IPS DF 4.7 (cell line): ENCODE measurements around the gene NPR1.
"Not testable (repeated sequence)": the region's sequence is repeated elsewhere in the genome, so short reads cannot be mapped to it uniquely, and the experiment has no call there.

Experiments
- DNase-seq: peaks from one replicate; pipeline ENCODE4 v3.0.0-alpha.2; 2013; ENCODE audit warnings: low spot score; ENCODE audit errors: extremely low read depth

The NPR1 gene

GRCh38 chr1:153723687-153724086 is 45.2 kb downstream of the NPR1 start:
- no peak for DNase-seq

DNA sequence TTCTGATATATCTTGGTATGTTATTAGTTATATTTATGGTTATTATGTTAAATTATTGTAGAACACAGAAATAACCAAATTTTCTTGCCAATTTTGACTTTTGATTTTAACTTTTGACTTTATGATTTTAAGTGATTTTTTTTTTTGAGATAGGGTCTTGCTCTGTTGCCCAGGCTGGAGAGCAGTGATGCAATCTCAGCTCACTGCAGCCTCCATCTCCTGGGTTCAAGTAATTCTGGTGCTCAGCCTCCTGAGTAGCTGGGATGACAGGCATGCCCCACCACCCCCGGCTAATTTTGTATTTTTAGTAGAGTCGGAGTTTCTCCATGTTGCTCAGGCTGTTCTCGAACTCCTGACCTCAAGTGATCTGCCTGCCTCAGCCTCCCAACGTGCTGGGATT is 46.1 kb downstream of the NPR1 start:
- not testable (repeated sequence) for DNase-seq

- peak; percentile 99 for DNase-seq
These were observed 49.2 kb downstream of the NPR1 start, which contains the start of gene INTS3 for GRCh38 chr1:153727463-153728304. TSS of gene INTS3 (plus strand) at chr1:153728050. CDS start at chr1:153728635, 585 bp downstream.

DNA sequence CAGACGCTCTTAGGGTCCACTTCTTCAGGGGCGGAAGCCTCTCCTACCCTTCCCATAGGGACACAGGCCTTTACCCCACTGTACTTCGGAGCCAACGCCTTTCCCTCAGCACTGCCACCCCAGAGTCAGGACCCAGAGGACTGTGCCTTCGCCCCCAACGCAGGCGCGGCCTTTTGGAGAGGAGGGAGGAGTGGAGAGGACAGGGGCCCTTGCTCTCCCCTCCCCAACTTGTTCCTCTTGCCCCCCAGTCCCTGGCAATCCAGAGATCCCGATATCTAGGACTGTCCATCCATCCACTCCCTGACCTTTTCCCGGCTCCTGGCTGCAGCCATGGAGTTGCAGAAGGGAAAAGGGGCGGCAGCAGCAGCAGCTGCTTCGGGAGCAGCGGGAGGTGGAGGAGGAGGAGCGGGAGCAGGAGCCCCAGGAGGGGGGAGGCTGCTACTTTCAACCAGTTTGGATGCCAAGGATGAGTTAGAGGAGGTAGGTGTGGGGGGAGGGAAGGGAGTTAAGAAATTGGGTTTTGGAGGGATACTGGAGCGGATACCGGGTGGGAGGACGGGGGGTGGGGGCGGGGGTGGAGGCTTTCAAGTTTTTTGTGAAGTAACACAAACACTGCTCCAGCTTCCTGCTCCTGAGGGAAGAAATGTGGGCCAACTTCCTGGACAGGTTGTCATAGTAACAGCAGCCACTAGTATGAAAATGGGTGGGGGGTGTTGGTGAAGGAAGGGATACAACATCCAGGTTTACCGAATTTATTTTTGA is 50.0 kb downstream of the NPR1 start:
- no peak for DNase-seq

GRCh38 chr1:153730468-153730988 is 52.0 kb downstream of the NPR1 start:
- no peak for DNase-seq

DNA sequence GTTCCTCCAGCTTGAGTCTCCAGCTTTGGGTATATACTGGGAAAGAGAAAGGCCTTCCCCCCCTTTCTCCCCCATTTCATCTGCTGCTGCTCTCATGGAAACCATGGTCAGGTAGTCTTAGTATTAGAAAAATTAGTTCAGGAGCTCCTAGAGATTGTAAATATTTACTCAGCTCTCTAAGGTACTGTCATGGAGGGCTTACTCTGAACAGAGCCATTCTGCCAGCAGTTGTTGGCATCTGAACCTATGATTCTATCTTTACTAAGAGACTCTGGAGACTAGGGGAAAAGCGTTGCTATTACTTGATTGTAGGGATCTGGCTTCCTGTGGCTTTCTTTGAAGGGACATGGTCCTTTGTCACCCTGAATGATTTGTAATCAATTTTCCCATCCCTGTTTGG is 55.5 kb downstream of the NPR1 start:
- no peak for DNase-seq

DNA sequence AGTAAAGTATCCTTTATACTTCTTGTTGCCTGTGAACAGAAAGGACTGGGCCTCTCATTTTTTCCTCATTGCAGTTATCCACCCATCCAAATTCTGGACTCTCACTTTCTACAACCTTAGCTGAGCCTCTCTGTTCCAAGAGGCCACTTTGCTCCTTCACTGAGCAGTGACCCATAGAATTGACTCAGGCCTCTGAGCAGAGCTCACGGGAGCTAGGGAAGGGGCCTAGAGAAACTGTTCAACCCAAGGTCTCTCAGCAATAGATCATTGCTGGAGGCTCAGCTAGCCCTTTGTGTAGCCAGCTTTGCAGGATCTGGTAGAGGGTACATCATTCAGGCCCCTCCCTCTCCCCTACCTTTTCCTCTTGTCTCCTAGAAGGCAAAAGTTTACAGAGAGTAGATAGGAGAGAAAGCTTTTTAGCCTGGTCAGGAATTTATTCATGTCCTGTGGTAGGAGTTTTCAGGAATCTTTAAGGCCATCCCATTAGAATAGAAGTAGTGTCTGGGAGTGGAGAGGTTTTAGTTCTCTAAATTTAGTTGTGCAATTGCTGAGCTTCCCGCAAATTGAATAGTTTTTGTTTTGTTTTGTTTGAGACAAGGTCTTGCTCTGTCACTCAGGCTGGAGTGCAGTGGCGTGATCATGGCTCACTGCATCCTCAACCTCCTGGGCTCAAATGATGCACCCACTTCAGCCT is 56.1 kb downstream of the NPR1 start:
- no peak for DNase-seq

GRCh38 chr1:153735090-153735420 is 56.6 kb downstream of the NPR1 start:
- no peak for DNase-seq

DNA sequence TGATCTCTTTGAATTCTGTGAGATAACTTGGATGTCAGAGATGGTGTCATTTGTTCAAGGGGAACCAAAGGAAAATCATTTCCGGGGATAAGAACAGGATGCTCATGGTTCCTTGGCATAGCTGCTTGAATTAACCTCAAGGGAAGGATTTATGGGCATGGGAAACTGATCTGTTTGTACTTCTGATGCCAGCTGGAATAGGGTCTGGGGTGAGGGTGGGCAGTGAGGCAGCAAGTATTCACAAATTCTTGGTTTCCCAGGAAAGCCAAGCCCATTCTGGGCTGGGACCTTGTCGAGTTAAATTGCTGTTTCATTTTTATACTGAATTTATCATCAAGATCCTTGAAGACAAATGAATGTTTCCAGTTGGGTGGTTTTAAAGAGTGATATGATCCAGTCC is 63.5 kb downstream of the NPR1 start:
- DNase-seq = no peak

GRCh38 chr1:153742411-153743142 is 64.1 kb downstream of the NPR1 start:
- no peak for DNase-seq
